NCI-H146 treated with DMSO at 0.1 percent for 48 hours (cell line): ENCODE results near the gene FEM1A.
"Not testable (repeated sequence)": the region's sequence is repeated elsewhere in the genome, so short reads cannot be mapped to it uniquely, and the experiment has no call there.

Source experiments
- DNase-seq: peaks from one replicate; lab custom pipeline; 2025; ENCODE audit not compliant: unreplicated experiment; lab: John Stamatoyannopoulos, UW

FEM1A gene

GRCh38 chr19:4791183-4792018 is at the start of gene FEM1A:
Gene FEM1A (plus strand): TSS chr19:4791734. CDS start chr19:4791855, 121 bp downstream.
- DNase-seq: peak; percentile 97

GRCh38 chr19:4742723-4743646 is 48.5 kb upstream of the FEM1A start:
- DNase-seq: no peak

- DNase-seq: no peak
Measured at GRCh38 chr19:4744451-4745174, 46.9 kb upstream of the FEM1A start.

GRCh38 chr19:4745175-4745574 is 46.4 kb upstream of the FEM1A start:
- not testable (repeated sequence) for DNase-seq

- DNase-seq: no peak
Measured at GRCh38 chr19:4745986-4746385, 45.5 kb upstream of the FEM1A start.

- no peak for DNase-seq
Measured at GRCh38 chr19:4748185-4748584, 43.3 kb upstream of the FEM1A start.

- DNase-seq: no peak
Measured at GRCh38 chr19:4748589-4748988, 42.9 kb upstream of the FEM1A start.

- DNase-seq: no peak
Measured at GRCh38 chr19:4749870-4750590, 41.5 kb upstream of the FEM1A start.

GRCh38 chr19:4754248-4754647 is 37.3 kb upstream of the FEM1A start:
- DNase-seq: no peak

GRCh38 chr19:4755459-4755858 is 36.1 kb upstream of the FEM1A start:
- no peak for DNase-seq

- no peak for DNase-seq
Measured at GRCh38 chr19:4758082-4758481, 33.5 kb upstream of the FEM1A start.

- DNase-seq: no peak
Measured at GRCh38 chr19:4758659-4759058, 32.9 kb upstream of the FEM1A start.

GRCh38 chr19:4759388-4760284 is 31.9 kb upstream of the FEM1A start:
- DNase-seq: peak; percentile 74

- DNase-seq: no peak
Measured at GRCh38 chr19:4760285-4760650, 31.3 kb upstream of the FEM1A start.

GRCh38 chr19:4763021-4763420 is 28.5 kb upstream of the FEM1A start:
- no peak for DNase-seq

- DNase-seq: no peak
Measured at GRCh38 chr19:4764393-4764660, 27.2 kb upstream of the FEM1A start.

- peak; percentile 78 for DNase-seq
Measured at GRCh38 chr19:4768934-4769777, 22.4 kb upstream of the FEM1A start.

GRCh38 chr19:4772566-4772965 is 19.0 kb upstream of the FEM1A start:
- DNase-seq: no peak

- DNase-seq: no peak
Measured at GRCh38 chr19:4773047-4773640, 18.4 kb upstream of the FEM1A start.
